Transverse colon (tissue), 4 donors: ENCODE data around the gene CYBC1.

Experiments
- EP300 ChIP-seq: sonication (generic); formaldehyde crosslinking; IDR thresholded peaks from one replicate; pipeline ENCODE4 v1.6.1; 2017; ENCODE audit warnings: antibody characterized with exemption, low read depth
- POLR2AphosphoS5 ChIP-seq, 3 donors: sonication (generic); formaldehyde crosslinking; IDR thresholded peaks; one replicate each; pipeline ENCODE4 v1.6.1; 2016; ENCODE audit warnings: antibody characterized with exemption in 3 of 3
- TF ChIP-seq, protein P1 (sequence below), 5 experiments: fragments of 200-600 bp in 3 of 5; fragments of 450-650 bp in 2 of 5; sonication (generic) in 3 of 5; IDR thresholded peaks; 1 replicate in 2 of 5; 2 replicates in 3 of 5; pipeline ENCODE4 v1.5.1; 2016 to 2017; ENCODE audit warnings: antibody characterized with exemption in 5 of 5, inconsistent platforms in 3 of 5, mild to moderate bottlenecking in 2 of 5, moderate library complexity in 1 of 5

DNA sequence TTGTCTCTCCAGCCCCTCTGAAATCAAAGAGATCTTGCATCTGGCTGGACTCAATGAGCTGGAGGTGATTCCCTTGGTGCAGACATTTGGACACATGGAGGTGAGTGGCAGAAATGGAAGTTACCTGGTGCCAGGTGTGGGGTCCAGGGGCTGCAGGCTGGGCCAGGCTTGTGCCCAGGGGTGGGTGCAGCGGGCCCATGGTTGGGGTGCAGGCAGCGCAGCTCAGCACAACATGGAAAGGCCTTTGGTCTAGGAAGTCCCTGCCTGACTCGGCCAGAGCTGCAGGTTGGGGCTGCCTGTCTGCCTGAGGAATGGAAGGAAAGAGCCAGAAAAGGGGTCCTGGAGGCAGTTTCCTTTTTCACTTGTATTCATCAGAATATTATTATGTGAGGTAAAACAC, 22.0 kb downstream of the CYBC1 start:
- TF ChIP-seq, protein P1, sequence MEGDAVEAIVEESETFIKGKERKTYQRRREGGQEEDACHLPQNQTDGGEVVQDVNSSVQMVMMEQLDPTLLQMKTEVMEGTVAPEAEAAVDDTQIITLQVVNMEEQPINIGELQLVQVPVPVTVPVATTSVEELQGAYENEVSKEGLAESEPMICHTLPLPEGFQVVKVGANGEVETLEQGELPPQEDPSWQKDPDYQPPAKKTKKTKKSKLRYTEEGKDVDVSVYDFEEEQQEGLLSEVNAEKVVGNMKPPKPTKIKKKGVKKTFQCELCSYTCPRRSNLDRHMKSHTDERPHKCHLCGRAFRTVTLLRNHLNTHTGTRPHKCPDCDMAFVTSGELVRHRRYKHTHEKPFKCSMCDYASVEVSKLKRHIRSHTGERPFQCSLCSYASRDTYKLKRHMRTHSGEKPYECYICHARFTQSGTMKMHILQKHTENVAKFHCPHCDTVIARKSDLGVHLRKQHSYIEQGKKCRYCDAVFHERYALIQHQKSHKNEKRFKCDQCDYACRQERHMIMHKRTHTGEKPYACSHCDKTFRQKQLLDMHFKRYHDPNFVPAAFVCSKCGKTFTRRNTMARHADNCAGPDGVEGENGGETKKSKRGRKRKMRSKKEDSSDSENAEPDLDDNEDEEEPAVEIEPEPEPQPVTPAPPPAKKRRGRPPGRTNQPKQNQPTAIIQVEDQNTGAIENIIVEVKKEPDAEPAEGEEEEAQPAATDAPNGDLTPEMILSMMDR (IDR thresholded peaks at IDR 0.05): no peak
- no peak for TF ChIP-seq POLR2AphosphoS5 (IDR thresholded peaks at IDR 0.05)
- no peak for TF ChIP-seq EP300
